C4-2B (cell line): ENCODE results near the gene ADGRG6.

ENCODE experiments used
- CTCF ChIP-seq: fragments of 450-650 bp; conservative IDR thresholded peaks from 2 replicates; pipeline ENCODE4 v1.5.1; 2017; ENCODE audit warnings: mild to moderate bottlenecking
- ZFX ChIP-seq: fragments of 450-650 bp; IDR thresholded peaks from 2 replicates; pipeline ENCODE4 v1.6.1; 2017

GRCh38 chr6:142331601-142332000 lies 29.8 kb downstream of the ADGRG6 start:
- TF ChIP-seq CTCF (no peak), ZFX (no peak)
